Fibroblast of villous mesenchyme (primary cell): ENCODE data around the gene TRABD2B. TPM values are rescaled to one million over a fixed set of nuclear protein-coding genes. Genes with fewer than 3 reads are reported as not detected.

Source experiments
- DNase-seq: peaks from one replicate; pipeline ENCODE4 v3.0.0-alpha.2; 2010; ENCODE audit warnings: low read depth
- H3K4me3 ChIP-seq: 2 replicates; pipeline ENCODE4 v1.5.1; 2011; ENCODE audit warnings: low read depth, mild to moderate bottlenecking, low read length
- CTCF ChIP-seq: IDR thresholded peaks from 2 replicates; pipeline ENCODE4 v1.5.1; 2012; ENCODE audit warnings: low read depth, mild to moderate bottlenecking, low read length; ENCODE audit not compliant: insufficient read depth
- total RNA-seq: library from RNA; depleted of rRNA; stranded (reverse); fragments of >200 nt; gene quantifications from 2 replicates; pipeline ENCODE4 v1.2.3, GENCODE V29; 2012

Gene TRABD2B
- total RNA-seq, 1 donor: not detected

DNA sequence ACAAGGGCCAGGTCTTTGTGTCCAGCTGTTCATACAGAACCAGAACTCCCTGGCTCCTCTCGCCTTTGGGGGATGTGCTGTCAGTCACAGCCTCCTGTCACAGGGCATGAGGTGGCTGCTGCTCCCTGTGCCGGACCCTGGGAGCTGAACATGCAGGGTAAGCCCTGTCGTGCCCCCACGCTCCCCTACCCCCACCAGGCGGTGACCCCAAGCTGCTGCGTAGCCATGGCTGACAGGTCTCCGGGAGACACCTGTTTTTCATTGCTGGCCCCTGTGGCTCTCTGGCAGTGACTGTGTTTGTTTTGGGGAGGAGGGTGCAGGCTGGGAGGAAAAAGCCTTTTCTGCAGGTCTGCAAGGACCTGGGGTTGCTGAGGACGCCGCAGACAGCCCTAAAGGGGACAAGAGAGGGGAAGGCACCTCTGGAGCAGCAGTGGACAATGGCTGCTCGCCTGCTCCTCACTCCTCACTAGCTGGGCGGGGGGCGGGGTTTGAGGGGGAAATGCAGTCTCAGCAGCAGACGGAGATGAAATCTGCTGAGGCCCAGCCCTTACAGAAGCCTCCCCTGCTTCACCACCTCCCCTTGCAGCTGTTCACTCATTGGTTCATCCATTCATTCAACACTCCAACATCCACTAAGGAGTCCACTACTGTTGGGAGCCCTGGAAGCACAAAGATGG is 81.4 kb downstream of the TRABD2B start:
- TF ChIP-seq CTCF: no peak
- no peak overlapping the region for H3K4me3 ChIP-seq
- DNase-seq: no peak

- DNase-seq: no peak
- TF ChIP-seq CTCF: no peak
- no peak overlapping the region for H3K4me3 ChIP-seq
Measured at GRCh38 chr1:47914952-47915676, 82.1 kb downstream of the TRABD2B start.

GRCh38 chr1:47914218-47914938 is 82.8 kb downstream of the TRABD2B start:
- H3K4me3 ChIP-seq: no peak overlapping the region
- no peak for DNase-seq
- TF ChIP-seq CTCF: no peak

DNA sequence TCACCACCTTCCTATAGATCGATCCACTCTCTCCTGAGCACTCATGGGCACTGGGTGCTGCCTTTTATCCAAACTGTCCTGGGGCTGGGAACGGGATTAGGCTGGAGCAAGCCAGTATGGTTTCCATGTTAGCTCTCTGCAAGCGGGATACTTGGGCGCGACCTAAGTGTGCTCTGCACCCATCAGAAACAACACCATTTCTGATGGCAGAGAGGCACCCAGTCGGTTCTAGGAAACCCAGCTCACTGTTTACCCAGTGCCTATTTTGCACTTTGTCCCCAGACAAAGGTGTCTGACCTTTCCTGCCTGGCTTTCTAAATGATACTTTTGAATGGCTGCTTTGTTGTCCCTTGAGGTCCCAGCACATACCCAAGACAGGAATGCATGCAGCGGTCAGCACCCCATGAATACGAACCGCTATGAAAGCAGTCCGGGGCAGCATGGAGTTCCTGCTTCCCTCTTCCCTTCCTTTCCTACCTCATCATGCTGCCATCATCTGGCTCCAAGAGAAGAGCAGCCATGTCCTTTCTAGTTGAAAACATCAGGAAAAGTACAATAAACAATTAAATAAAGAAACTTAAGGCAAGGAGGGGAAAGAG is 83.9 kb downstream of the TRABD2B start:
- no peak overlapping the region for H3K4me3 ChIP-seq
- no peak for DNase-seq
- no peak for TF ChIP-seq CTCF

GRCh38 chr1:47912756-47913155 is 84.4 kb downstream of the TRABD2B start:
- no peak for TF ChIP-seq CTCF
- no peak for DNase-seq
- H3K4me3 ChIP-seq: no peak overlapping the region

GRCh38 chr1:47911892-47912291 is 85.3 kb downstream of the TRABD2B start:
- DNase-seq: no peak
- no peak for TF ChIP-seq CTCF
- H3K4me3 ChIP-seq: no peak overlapping the region
